Right lung (tissue), 5 donors: ENCODE measurements around the gene AS3MT. TPM values are rescaled to one million over a fixed set of nuclear protein-coding genes. Genes with fewer than 3 reads are reported as not detected.
"Not testable (repeated sequence)": the region's sequence is repeated elsewhere in the genome, so short reads cannot be mapped to it uniquely, and the experiment has no call there.

Experiments
- DNase-seq, 2 donors: peaks; one replicate each; pipeline ENCODE4 v3.0.0-alpha.2; 2013
- polyA plus RNA-seq, 5 donors: library from polyadenylated mRNA; unstranded; fragments of 120-200 nt; gene quantifications; one replicate each; pipeline versions ENCODE4 v1.2.1 to v1.2.3, GENCODE V29; 2013; ENCODE audit warnings: inconsistent platforms in 1 of 5, low replicate concordance in 1 of 5; ENCODE audit not compliant: insufficient read length in 5 of 5, insufficient read depth in 1 of 5

AS3MT gene
- polyA plus RNA-seq, 5 donors, result 11.5 to 23.7 (median 18.3) TPM

DNA sequence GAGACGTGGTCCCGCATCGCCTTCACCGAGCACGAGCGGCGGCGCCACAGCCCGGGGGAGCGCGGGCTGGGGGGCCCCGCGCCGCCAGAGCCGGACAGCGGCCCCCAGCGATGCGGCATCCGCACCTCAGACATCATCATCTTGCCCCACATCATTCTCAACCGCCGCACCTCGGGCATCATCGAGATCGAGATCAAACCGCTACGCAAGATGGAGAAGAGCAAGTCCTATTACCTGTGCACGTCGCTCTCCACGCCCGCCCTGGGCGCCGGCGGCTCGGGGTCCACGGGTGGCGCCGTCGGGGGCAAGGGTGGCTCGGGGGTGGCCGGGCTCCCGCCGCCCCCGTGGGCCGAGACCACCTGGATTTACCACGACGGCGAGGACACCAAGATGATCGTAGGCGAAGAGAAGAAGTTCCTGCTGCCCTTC, 49.6 kb downstream of the AS3MT start:
- DNase-seq, result no peak

DNA sequence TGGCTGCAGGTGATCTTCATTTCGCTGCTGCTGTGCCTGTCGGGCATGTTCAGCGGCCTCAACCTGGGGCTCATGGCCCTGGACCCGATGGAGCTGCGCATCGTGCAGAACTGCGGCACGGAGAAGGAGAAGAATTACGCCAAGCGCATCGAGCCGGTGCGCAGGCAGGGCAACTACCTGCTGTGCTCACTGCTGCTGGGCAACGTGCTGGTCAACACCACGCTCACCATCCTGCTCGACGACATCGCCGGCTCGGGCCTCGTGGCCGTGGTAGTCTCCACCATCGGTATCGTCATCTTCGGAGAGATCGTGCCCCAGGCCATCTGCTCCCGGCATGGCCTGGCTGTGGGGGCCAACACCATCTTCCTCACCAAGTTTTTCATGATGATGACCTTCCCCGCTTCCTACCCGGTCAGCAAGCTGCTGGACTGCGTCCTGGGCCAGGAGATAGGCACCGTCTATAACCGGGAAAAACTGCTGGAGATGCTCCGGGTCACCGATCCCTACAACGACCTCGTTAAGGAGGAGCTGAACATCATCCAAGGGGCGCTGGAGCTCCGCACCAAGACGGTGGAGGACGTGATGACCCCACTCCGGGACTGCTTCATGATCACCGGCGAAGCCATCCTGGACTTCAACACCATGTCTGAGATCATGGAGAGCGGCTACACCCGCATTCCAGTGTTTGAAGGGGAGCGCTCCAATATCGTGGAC, 50.1 kb downstream of the AS3MT start:
- peak in 1 of 2 donors; percentile 18 for DNase-seq

DNA sequence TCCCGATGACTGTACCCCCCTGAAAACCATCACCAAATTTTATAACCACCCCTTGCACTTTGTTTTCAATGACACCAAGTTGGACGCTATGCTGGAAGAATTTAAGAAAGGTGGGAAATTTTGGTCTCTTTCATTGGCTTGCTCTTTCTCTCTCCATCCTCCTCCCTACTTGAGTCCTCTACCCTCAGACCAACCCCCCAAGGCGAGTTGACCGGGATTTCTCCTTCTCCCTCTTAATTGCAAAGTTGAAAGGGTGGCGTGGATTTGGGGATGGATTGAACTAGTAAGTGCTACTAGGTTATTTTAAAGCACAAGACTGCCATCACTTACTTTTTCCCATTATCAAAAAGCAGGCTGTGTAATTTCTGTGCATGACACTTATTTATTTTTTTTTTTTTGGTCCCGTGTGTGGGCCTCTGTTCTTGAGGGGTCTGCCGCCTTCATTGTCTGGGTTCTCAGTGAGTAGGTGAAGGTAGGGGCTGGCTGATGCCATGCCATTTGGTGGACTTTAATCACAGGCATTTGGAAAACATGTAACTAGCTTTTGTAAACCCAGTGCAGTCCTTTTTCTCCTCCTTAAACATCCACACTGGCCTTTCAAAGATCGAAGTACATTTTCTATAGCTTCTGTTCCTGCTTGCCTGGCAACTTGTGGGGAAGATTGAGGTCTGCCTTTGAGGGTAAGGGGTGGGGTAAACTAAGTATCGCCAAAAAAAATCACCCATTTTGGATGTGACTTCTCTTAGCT, 50.9 kb downstream of the AS3MT start:
- no peak for DNase-seq

DNA sequence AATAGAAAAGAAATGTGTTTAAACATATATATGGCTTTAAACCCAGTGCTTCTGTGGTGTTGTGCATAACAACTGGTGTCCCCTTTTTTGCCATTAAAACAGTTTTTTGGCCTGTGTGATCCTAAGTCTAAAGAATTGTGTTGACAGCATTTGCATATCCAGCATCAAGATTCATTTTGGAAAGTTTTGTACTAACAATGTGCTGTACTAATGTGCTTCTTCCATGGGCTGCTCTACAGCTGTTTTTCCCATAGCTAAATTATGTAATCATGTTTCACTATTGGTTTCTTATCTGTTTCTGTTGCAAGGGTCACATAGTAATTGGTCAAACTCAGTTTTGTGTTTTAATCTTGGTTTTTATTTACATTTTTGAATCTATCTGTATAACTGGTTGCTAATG, 54.3 kb downstream of the AS3MT start:
- DNase-seq, result peak; percentile 44 to 62

DNA sequence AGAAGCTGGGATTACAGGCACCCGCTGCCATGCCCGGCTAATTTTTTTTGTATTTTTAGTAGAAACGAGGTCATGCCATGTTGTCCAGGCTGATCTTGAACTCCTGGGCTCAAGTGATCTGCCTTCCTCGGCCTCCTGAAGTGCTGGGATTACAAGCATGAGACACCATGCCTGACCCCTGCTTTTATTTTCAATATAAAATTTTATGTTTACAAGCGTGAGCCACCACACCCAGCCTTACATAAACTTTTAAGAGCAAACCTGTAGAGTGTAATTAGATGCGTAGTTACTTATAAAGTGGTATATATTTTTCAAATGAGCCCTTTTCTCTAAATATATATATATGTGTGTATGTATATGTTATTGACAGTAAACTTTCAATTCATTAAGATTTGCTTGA, 57.6 kb downstream of the AS3MT start:
- DNase-seq, result no peak

DNA sequence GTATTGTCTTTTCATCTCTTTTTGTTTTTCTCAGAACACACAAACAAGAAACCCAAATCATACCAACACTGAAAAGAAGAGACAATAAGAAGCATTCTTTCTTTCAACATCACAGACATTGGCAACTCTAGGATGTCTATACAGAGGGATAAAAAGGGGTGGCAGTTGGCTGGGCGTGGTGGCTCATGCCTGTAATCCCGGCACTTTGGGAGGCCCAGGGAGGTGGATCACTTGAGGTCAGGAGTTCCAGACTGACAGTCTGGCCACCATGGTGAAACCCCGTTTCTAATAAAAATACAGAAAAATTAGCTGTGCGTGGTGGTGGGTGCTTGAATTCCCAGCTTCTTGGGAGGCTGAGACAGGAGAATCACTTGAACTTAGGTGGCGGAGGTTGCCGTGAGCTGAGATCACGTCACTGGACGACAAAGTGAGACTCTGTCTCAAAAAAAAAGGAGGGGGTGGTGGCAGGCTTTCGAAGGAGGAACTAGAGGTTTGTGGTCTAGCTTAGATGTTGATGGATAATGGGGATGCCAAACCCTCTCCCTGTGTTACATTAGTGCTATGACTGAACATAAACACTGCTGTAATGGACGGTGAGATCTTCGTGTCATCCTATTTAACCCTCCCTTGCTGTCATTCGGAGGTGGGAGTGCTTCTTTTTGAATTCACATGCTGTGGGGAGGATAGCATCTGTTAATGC, 58.2 kb downstream of the AS3MT start:
- no peak for DNase-seq

DNA sequence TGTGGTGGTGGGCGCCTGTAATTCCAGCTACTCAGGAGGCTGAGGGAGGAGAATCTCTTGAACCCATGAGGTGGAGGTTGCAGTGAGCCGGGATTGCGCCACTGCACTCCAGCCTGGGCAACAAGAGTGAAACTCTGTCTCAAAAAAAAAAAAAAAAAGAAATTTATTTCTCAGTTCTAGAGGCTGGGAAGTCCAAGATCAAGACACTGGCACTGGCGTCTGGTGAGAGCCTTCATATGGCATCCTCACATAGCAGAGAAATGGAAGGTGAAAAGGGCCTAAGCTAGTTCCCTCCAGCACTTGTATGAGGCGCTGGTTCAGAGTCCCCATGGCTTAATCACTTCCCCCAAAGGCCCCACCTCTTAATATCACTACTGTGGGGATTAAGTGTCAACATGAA, 59.2 kb downstream of the AS3MT start:
- DNase-seq, result not testable (repeated sequence)

DNA sequence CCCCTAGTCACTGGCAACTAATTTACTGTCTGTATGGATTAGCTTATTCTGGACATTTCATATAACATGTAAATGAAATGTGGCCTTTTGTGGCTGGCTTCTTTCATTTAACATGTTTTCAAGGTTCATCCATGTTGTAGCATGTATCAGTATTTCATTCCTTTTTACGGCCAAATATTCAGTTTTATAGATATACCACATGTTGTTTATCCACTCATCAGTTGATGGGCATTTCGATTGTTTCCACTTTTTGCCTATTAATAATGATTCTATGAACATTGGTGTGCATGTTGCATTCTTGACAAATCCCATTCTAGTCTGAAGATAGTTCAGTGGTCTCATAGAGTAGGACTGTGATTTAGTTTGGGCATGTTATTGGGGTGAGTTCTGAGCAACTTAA, 61.5 kb downstream of the AS3MT start:
- DNase-seq, result no peak

DNA sequence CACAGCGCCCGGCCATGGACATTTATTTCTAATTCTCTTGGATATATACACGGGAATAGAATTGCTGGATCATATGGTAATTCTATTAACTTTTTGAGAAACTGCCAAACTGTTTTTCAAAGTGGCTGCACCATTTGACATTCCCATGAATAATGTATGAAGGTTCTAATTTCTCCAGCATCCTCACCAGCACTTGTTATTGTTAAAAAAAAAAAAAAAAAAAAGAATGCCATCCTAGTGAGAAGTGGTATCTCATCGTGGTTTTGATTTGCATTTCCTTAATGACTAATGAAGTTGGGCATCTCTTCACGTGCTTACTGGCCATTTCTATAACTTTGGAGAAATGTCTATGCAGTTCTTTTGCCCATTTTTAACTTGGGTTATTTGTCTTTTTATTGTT, 62.4 kb downstream of the AS3MT start:
- DNase-seq, result no peak

DNA sequence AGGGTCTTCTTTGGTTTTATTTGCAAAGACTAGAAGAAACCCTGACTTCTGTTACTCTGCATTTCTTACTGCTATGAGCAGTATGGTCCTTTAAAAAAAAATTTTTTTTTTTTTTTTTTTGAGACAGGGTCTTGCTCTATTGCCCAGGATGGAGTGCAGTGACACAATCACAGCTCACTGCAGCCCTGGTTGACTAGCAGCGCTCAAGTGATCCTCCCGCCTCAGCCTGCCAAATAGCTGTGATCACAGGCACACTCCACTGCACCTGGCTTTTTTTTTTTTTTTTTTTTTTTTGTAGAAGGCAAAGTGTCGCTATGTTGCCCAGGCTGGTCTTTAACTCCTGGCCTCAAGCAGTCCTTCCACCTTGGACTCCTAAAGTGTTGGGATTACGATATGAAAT, 66.2 kb downstream of the AS3MT start:
- no peak for DNase-seq

DNA sequence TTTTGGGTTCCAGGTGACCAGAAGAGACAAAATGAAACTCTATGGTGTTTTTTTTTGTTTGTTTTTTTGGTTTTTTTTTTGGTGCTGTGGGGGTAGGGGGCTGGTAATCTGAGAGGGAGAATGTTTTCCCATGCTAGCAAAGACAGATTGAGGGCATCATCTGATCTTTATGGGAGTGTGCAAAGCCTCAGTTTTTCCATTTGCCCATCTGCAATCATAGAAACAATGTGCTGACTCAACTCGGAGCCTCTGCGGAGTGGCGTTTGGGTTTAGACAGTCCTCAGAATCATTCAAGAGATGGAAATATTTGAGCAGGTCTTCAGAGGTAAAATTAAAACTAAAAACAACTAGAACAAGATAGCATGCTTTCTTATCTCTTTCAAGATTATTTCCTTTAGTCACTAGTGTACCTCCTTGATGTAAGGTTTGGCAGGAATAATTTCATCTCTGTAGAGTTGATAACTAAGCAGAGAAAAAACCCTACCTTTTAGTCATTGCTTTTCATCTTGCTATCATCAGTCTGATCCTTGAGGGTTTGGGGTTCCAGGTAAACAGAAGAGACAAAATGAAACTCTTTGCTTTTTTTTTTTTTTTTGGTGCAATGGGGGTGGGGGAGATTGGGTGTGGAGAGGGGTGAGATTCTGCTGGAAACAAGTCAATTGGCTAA, 66.8 kb downstream of the AS3MT start:
- DNase-seq, result no peak

DNA sequence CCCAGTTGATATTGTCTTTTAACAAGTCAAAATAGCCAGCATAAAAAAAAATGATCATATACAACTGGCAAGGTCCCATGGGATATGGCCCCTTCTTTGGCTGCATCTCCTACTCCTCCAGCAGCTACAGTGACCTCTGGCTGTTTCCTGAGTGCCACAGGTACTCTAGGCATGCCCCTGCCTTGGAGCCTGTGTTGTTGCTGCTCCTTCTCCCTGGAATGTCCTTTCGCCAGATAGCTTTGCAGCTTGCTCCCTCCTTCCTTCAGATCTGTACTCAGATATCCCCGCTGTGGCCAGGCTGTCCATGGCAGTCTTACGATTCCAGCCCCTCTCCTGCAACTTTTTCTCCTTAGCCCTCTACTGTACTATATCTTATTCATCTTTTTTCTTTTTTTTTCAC, 72.1 kb downstream of the AS3MT start:
- DNase-seq, result no peak

DNA sequence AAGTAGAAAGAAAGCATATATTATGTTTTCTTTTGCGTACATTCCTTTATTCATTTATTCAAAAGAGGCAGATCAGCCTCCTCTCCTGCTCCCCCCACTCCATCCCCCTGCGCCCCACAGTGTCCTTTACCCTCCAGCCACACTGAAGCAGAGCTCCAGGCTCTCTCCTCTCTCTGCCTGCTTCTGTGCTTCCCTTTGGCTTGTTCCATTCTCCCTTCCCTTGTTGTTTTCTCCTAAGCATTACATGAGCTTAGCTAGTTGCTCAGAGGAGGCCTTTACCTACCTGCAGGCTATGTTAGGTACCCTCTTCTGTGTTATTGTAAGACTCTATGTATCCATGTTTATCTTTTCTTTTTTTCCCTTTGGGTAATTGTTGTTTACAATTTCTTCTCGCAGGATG, 76.2 kb downstream of the AS3MT start:
- no peak for DNase-seq

DNA sequence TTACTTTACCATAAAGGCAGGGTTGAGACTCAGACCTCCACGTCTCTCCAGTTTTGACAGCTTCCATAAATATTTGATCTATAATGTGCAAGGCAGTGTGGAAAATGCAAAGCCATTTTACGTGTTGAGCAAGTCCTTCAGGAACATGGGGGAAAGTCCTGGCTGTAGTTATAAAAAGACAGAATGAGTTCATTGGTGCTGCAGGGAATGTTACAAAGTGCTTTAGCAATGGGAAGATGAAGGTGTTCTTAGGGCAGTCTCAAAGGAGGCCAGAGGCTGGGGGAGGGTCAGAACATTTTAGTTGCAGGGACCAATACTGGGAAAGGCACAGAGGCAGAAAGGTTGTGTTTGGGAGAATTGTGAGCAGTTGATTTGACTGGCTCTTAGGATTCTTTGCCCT, 76.7 kb downstream of the AS3MT start:
- no peak for DNase-seq

DNA sequence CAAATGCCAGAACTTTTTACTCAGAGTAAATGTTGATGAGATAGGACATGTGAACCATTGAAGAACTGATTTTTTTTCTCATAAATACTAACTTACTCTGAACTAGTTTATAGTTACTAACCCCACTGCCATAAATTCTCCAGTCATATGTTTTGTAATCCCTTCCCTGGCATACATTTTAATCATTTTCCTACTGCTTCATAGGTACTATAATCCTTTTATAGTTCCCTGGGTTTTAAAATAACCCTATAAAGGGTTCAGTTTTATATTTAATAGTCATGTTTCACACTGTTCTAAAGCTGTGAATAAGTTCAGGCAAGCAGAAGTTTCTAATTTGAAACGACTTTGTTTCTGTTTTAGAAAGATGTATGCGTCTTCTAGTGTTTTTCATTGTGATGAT, 77.7 kb downstream of the AS3MT start:
- DNase-seq, result no peak

DNA sequence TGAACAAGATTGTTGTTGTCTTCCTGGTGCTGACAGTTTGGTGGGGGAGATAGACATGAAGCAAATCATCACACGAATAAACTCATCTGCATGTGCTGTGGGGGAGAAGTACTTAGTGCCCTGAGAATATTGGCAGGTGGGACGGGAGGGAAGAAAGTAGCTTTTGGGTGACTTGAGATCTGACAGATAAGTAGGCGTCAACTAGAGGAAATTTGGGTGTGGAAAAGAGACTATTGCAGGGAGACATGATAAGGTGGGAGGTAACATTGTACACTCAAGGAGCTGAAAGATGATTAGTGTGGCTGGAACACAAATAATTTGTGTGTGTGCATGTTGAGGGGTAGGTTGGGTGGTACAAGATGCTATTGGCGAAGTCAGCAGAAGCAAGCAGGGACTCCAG, 78.9 kb downstream of the AS3MT start:
- no peak for DNase-seq

DNA sequence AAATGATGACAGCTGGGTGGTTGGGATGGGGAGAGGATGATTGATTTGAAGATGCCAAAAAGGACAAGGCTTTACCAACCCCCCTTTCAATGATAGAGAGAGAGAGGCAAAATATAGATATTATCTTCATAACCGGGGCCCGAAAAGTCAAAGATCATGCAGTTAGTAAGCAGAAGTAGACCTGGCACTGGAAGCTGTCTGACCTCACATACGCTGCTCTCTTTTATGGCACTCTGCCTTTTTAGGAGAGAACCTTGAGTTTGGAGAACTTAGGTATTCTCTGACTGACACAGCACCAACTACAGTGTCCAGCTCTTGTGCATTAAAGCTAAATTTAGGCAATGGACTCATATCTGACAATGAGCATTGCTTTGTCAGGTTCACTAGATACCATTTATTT, 79.5 kb downstream of the AS3MT start:
- no peak for DNase-seq

DNA sequence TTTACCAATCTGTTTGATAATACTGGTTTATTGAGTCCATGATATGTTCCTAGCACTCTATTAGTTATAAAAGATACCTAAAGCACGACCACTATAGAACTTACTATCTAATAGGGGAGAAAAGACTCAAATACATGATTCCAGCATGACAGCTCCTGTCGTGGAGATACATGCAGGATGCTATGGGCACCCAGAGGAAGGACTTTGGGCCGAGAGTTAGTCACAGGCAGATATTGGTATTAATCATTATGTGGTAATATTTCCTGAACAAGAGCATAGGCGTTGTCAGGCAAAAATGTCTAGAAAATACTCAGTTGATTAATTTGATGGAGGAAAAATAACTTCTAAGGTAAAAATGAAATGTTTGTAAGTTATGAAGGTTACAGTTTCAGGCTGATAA, 80.6 kb downstream of the AS3MT start:
- DNase-seq, result no peak

DNA sequence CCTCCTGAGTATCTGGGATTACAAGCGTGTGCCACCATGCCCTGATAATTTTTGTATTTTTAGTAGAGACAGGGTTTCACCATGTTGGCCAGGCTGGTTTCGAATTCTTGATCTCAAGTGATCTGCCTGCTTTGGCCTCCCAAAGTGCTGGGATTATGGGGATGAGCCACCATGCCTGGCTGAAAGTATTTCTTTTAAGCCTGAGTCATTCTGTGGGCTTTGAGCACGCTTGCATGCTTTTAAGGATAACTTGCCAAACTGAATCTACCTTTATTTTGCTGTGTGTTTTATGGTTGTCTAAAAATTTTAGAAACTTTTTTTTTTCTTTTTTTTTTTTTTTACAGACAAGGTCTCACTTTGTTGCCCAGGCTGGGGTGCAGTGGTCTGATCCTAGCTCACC, 82.0 kb downstream of the AS3MT start:
- DNase-seq, result no peak
